Measurements from ENCODE around the gene NTRK3. TPM values are rescaled to one million over a fixed set of nuclear protein-coding genes. Genes with fewer than 3 reads are reported as not detected.

The NTRK3 gene
- total and polyA plus RNA-seq, 2 of the 8 experiments (the other 6 are each of a cell fraction or from before 2014, with no cell fraction given) = 4.5 to 6.8 TPM

GRCh38 chr15:88239594-88239993 is 16.9 kb downstream of the NTRK3 start (continued):
- no peak for TF ChIP-seq USF2 (IDR thresholded peaks at IDR 0.05; ENCODE audit: low read length)
- TF ChIP-seq RAD21 (IDR thresholded peaks at IDR 0.05 in 1 of 2, conservative IDR thresholded peaks at IDR 0.05 in 1 of 2; ENCODE audit: low read depth in 2 of 2, low read length in 2 of 2) = no peak
- TF ChIP-seq RFX5 (IDR thresholded peaks at IDR 0.05; ENCODE audit: borderline replicate concordance, low read depth, low read length) = no peak
- no peak for TF ChIP-seq CBX5 (IDR thresholded peaks at IDR 0.05; ENCODE audit: low read depth, low read length)
- TF ChIP-seq EGR1 (IDR thresholded peaks at IDR 0.05; ENCODE audit: borderline replicate concordance, low read depth, low read length) = no peak
- no peak for TF ChIP-seq ASH2L (IDR thresholded peaks at IDR 0.05; ENCODE audit: low read length)
- no peak for TF ChIP-seq EZH2 (IDR thresholded peaks at IDR 0.05; ENCODE audit: low read depth, low read length, severe bottlenecking)
